ENCODE measurements around the gene C1orf56. TPM values are rescaled to one million over a fixed set of nuclear protein-coding genes. Genes with fewer than 3 reads are reported as not detected.

The C1orf56 gene
- total and polyA plus RNA-seq, 2 of the 13 experiments (the other 11 are each of a cell fraction or from before 2014, with no cell fraction given), result 1.5 to 3.2 TPM

- TF ChIP-seq ZBTB3 (CRISPR knock-in tag; IDR thresholded peaks at IDR 0.05; ENCODE audit: borderline replicate concordance, low read depth) (no peak), ZNF605 (CRISPR knock-in tag; IDR thresholded peaks at IDR 0.05) (peak; percentile 80), JDP2 (CRISPR knock-in tag; IDR thresholded peaks at IDR 0.05; ENCODE audit: borderline replicate concordance) (no peak; the same call in 1 of the 2 replicates), FOXK2 (IDR thresholded peaks at IDR 0.05) (no peak), ZNF557 (CRISPR knock-in tag; IDR thresholded peaks at IDR 0.05) (peak; percentile 83), ZNF567 (CRISPR knock-in tag; IDR thresholded peaks at IDR 0.05; ENCODE audit: borderline replicate concordance) (0 out of 2 replicates have a peak, but pooled peaks have one; percentile 53), FOSL2 (CRISPR knock-in tag; IDR thresholded peaks at IDR 0.05) (no peak), PAX8 (CRISPR knock-in tag; IDR thresholded peaks at IDR 0.05; ENCODE audit: borderline replicate concordance) (no peak; the same call in 1 of the 2 replicates), TIGD3 (CRISPR knock-in tag; IDR thresholded peaks at IDR 0.05; ENCODE audit: borderline replicate concordance) (no peak), ZNF543 (CRISPR knock-in tag; IDR thresholded peaks at IDR 0.05) (no peak), ZNF615 (CRISPR knock-in tag; IDR thresholded peaks at IDR 0.05; ENCODE audit: borderline replicate concordance) (peak; percentile 62; the same call in 1 of the 2 replicates), ZNF563 (CRISPR knock-in tag; IDR thresholded peaks at IDR 0.05) (peak; percentile 67), SOX13 (IDR thresholded peaks at IDR 0.05) (no peak), SOX13 (CRISPR knock-in tag; conservative IDR thresholded peaks at IDR 0.05 in 1 of 2, IDR thresholded peaks at IDR 0.05 in 1 of 2) (peak in 1 of 2 experiments; percentile 40; a peak in 1 of 4 replicates), ZNF30 (CRISPR knock-in tag; IDR thresholded peaks at IDR 0.05) (no peak), ELF1 (CRISPR knock-in tag; IDR thresholded peaks at IDR 0.05) (0 out of 2 replicates have a peak, but pooled peaks have one; percentile 44), DNMT1 (CRISPR knock-in tag; IDR thresholded peaks at IDR 0.05) (peak; percentile 39; the same call in 1 of the 2 replicates), PHB2 (IDR thresholded peaks at IDR 0.05; ENCODE audit: partially characterized antibody) (no peak), MXD3 (CRISPR knock-in tag; IDR thresholded peaks at IDR 0.05) (peak; percentile 16; the same call in 1 of the 2 replicates), MTA3 (CRISPR knock-in tag; IDR thresholded peaks at IDR 0.05) (no peak), ARNTL (CRISPR knock-in tag; IDR thresholded peaks at IDR 0.05) (no peak), BRD4 (CRISPR knock-in tag; IDR thresholded peaks at IDR 0.05) (0 out of 2 replicates have a peak, but pooled peaks have one; percentile 69), ATF2 (CRISPR knock-in tag; IDR thresholded peaks at IDR 0.05) (0 out of 2 replicates have a peak, but pooled peaks have one; percentile 10), ZNF276 (CRISPR knock-in tag; IDR thresholded peaks at IDR 0.05; ENCODE audit: low read depth) (no peak)
Measured at GRCh38 chr1:151008244-151009205, 39.0 kb upstream of the C1orf56 start, which contains the start of gene PRUNE1 (continued).
